NCI-H1105 treated with DMSO at 0.1 percent for 48 hours (cell line): ENCODE data around the gene SLC25A46.
"Not testable (repeated sequence)": the region's sequence is repeated elsewhere in the genome, so short reads cannot be mapped to it uniquely, and the experiment has no call there.

ENCODE experiments used
- DNase-seq: peaks from one replicate; lab custom pipeline; 2025; lab: John Stamatoyannopoulos, UW

Gene SLC25A46

DNA sequence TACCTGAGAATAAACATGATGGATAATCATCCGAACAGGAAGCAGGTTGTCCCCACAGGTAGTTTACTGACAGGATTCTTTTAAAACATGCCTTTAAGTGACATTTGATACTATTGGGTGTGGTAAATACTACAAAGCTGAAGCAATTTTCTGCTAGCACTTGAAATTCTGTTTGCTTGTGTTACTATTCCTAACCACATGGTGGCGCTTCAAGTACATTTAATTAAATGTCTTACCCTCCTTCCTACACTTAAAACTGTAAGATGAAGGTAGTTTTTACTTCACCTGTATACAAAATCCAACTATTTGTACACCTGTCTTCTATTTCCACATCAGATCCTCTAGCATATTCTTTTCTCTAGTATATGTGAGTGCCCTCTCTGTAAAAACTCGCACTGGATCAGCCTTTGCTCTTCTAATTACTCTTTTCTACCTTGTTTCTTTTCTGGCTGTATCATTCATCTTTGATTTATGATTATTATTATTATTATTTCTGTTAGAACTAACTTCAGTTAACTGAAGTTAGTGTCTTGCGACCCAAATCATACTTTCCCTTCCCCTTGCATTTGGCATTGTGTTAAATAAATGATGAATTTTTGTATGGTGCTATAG, 18.4 kb downstream of the SLC25A46 start:
- DNase-seq: peak; percentile 30

GRCh38 chr5:110760158-110760557, 21.4 kb downstream of the SLC25A46 start:
- DNase-seq: no peak

DNA sequence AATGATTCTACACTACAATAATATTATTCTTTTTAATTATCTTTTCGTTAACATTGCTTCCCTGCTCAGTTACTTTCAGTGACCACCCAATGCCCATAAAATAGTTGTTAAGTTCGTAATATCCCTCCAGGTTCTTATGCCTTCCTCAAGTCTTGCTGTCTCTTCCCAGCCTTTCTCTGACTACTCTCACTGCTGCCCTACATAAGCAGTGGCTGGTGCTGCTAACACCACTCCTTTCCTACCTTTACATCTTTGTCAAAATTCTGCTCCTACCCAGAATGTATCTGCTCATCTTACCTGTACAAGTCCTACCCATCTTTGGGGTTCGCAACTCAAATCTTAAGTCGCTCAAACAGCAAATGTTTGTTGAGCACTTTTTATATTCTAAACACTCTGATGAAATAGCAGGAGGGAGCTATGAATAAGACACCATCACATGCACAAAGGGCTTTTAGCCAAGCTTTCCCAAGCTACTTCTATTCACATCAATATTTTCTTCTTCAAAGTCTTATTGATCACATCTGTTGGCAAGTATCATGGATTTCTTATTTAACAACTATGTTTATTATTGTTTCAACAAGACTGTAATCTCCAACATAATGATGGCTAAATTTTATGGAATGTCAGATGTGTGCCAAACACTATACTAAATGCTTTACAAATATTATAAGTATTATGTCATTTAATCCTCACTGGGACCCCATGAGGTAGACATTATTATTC, 29.5 kb downstream of the SLC25A46 start:
- DNase-seq: no peak

DNA sequence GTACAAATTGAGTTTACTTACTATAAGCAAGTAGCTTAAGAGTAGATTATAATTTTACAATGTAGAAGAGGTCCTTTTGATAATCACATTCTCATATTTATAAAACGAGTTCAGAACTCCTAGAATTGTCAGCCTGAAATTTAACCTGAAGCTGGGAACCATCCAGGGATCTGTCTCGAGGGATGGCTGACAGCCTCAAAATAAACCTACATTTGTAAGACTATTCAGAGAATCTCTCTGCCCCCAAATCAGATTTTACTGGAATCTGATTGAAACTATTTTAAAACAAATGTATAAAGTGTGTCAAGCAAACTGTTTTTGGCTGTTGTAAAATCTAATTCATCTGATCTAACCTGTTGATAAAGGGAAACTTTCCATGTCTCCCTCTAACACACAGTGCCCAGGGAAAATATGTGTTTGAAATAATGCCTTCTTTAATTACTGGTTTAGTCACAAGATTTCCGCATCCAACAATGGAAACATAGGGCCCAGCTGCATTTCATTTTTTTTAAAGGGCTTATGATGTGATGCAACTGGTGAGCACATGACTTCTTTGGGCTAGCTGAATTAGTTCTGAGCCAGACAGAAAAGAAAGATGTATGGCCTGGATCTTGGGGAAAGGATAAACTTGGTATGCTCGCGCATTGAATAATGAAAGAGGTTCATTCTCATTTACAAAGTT, 30.3 kb downstream of the SLC25A46 start:
- no peak for DNase-seq

GRCh38 chr5:110770286-110770685, 31.5 kb downstream of the SLC25A46 start:
- no peak for DNase-seq

DNA sequence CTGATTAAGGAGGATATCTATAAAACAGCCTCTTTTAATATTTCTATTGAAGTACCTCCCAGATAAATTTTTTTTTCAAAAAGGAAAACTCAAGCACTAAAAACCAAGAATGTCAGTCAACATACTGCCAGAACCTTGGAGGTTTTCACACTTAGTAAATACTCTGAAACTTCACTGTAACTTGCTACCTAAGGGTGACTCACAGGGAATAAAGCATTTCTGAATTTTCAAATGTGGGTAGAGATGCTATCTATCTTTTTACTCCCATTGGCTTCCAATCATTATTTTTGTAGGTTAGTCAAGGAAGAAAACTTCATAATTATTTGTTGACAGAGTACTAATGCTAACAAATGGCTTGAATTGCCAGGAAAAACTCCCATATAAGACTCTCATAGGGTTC, 46.1 kb downstream of the SLC25A46 start:
- no peak for DNase-seq

DNA sequence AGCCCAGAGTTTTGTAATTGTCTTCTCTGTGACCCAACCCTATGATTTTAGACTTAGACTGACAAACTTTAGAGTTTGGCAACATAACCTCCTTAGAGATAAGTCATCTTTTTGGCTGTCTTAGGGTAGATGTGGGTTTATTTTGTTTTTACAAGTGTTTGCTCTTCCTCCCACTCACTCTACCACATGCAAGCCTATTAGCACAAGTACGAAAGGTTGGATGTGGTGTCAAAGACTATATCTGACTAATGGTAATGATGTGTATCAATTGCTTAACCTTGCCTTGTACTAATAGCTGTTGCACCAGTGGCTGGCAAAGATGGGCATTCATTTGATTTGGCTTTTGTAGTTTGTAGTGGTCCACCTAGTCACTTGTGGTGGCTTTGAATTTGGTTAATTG, 46.5 kb downstream of the SLC25A46 start:
- no peak for DNase-seq

GRCh38 chr5:110788006-110788405, 49.2 kb downstream of the SLC25A46 start:
- not testable (repeated sequence) for DNase-seq

GRCh38 chr5:110790673-110791072, 51.9 kb downstream of the SLC25A46 start:
- peak; percentile 1 for DNase-seq

- no peak for DNase-seq
Measured at GRCh38 chr5:110802998-110803397, 64.2 kb downstream of the SLC25A46 start.

DNA sequence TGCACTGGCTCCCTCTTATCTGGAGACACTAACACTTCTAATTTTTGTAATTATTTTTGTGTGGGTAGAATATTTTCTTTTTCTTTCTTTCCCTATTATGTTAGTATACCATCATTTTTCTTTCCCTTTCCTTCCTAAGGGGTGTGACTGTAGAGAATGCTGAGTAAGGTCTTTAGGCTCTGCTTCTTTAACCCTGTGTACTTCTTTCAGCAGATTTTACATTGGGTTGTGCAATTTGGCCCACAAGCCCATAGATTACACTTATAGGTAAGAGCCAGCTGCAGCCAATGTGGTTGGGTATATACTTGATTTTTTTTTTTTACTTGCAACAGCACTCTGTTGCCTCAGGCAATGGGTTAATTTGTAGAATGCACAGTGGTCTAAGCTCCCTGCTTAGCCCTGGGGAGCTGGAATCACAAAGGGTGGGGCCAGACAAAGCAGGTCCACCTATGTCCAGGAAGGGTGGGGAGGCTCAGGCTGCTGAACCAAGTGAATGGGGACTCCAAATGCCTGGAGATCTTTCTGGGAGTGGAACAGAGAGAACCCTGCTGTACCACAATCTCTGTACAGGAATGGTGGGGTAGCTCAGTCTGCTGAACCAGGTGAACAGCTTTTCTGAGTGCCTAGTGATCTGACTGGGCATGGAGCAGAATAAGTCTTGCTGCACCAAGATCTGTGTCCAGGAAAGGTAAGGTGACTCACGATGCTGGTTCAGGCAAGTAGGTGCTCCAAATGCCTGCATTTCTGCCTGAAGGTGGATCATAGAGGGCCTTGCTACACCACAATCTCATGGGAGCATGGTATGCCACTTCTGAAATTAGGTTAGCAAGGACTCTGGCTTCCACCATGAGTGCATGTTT, 64.9 kb downstream of the SLC25A46 start:
- DNase-seq: no peak

GRCh38 chr5:110807169-110807568, 68.4 kb downstream of the SLC25A46 start:
- DNase-seq: peak; percentile 32

- DNase-seq: no peak
Measured at GRCh38 chr5:110809006-110809405, 70.2 kb downstream of the SLC25A46 start.
